Fibroblast of the aortic adventitia (primary cell): Measurements from ENCODE around the gene CLIP3. TPM values are rescaled to one million over a fixed set of nuclear protein-coding genes. Genes with fewer than 3 reads are reported as not detected.

ENCODE experiments used
- DNase-seq: peaks from one replicate; pipeline ENCODE4 v3.0.0-alpha.2; 2010; ENCODE audit warnings: low read depth
- H3K4me3 ChIP-seq: 2 replicates; pipeline ENCODE4 v1.5.1; 2011; ENCODE audit warnings: low read depth, mild to moderate bottlenecking, control low read depth, low read length, moderate library complexity
- CTCF ChIP-seq: IDR thresholded peaks from 2 replicates; pipeline ENCODE4 v1.5.1; 2011; ENCODE audit warnings: mild to moderate bottlenecking, low read length, control low read depth, inconsistent platforms; ENCODE audit not compliant: insufficient read depth
- total RNA-seq: library from RNA; depleted of rRNA; stranded (reverse); fragments of >200 nt; gene quantifications from 2 replicates; pipeline ENCODE4 v1.2.3, GENCODE V29; 2012; ENCODE audit warnings: low replicate concordance

Gene CLIP3
- total RNA-seq, 1 donor = 7.4 TPM

GRCh38 chr19:36028313-36029041 lies 4.2 kb downstream of the CLIP3 start:
- no peak for TF ChIP-seq CTCF
- no peak for DNase-seq
- H3K4me3 ChIP-seq = no peak overlapping the region

DNA sequence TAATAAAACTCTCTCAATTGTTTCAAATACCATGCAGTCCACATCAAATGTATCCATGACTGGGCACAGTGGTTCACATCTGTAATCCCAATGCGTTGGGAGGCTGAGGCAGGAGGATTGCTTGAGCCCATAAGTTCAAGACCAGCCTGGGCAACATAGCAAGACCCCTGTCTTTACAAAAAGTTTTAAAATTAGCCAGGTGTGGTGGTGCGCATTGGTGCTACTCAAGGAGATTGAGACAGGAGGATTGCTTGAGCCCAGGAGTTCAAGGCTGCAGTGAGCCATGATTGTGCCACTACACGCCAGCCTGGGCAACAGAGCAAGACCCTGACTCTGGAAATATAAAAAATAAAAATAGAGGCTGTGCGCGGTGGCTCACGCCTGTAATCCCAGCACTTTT lies 5.0 kb downstream of the CLIP3 start:
- no peak for DNase-seq
- H3K4me3 ChIP-seq = no peak overlapping the region
- no peak for TF ChIP-seq CTCF

GRCh38 chr19:36026091-36026876 lies 6.4 kb downstream of the CLIP3 start:
- DNase-seq = no peak
- TF ChIP-seq CTCF = no peak
- no peak overlapping the region for H3K4me3 ChIP-seq

DNA sequence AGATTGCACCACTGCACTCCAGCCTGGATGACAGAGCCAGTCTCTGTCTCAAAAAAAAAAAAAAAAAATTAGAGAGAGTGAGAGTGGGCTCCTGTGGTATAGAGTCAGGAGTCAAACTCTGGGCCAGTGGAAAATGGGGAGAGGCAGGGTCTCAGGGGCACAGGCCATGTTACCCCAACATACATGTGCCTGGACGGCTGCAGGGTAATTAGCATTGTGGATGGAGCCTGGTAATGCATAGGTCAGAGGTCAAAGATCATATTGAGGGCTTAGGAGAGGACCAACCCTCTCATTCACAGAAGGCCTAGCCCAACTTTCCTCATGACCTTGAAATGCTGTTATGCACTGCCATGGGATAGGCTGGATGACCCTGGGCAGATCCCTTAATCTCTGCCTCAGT lies 7.1 kb downstream of the CLIP3 start:
- DNase-seq = no peak
- no peak overlapping the region for H3K4me3 ChIP-seq
- no peak for TF ChIP-seq CTCF

DNA sequence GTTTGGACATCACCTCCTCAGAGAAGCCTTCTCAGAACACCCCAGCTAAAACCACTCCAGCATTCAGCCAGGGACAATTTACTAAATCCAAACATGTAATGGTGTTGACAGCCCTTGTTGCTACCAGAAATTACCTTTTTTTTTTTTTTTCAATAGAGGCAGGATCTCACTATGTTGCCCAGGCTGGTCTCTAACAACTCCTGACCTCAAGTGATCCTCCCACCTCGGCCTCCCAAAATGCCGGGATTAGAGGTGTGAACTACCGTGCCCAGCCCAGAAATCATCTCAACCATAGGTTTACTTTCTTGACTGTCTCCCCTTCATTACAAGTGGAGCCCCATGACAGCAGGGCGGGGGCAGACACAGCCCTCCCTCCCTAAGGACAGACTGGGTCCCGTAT lies 9.2 kb downstream of the CLIP3 start:
- TF ChIP-seq CTCF = no peak
- no peak for DNase-seq
- H3K4me3 ChIP-seq = no peak overlapping the region

DNA sequence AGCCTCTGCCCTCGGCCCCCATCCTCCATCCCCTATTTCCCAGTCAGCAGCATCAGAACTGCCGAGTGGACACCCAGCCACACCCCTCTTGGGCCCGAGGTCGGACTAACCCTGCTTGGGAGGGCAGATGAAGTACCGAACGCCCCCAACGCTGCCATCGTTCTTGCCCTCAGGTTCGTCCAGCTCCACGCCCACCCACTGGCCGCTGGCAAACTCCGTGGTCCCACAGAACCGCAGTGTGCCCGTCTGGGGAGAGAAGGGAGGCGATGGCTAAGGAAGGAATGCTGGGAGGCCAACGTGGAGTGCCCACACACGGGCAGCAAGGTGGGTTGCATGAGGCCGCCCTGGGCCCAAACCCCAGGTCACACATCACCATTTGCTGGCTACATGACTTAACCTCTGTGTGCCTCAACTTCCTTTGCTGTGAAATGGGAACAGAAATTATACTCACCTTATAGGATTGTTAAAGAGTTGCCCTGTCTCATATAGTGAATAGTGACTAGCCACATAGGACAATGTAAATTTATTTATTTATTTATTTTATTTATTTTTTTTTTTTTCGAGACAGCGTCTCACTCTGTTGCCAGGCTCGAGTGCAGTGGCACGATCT lies 13.5 kb downstream of the CLIP3 start:
- no peak for TF ChIP-seq CTCF
- no peak for DNase-seq
- H3K4me3 ChIP-seq = no peak overlapping the region
